ENCODE data around the gene DPM3. TPM values are rescaled to one million over a fixed set of nuclear protein-coding genes. Genes with fewer than 3 reads are reported as not detected.

DPM3 gene
- total and polyA plus RNA-seq, 9 of the 15 experiments (the other 6 are each of a cell fraction or from before 2014, with no cell fraction given) = 3.7 to 120 (median 36.4) TPM

DNA sequence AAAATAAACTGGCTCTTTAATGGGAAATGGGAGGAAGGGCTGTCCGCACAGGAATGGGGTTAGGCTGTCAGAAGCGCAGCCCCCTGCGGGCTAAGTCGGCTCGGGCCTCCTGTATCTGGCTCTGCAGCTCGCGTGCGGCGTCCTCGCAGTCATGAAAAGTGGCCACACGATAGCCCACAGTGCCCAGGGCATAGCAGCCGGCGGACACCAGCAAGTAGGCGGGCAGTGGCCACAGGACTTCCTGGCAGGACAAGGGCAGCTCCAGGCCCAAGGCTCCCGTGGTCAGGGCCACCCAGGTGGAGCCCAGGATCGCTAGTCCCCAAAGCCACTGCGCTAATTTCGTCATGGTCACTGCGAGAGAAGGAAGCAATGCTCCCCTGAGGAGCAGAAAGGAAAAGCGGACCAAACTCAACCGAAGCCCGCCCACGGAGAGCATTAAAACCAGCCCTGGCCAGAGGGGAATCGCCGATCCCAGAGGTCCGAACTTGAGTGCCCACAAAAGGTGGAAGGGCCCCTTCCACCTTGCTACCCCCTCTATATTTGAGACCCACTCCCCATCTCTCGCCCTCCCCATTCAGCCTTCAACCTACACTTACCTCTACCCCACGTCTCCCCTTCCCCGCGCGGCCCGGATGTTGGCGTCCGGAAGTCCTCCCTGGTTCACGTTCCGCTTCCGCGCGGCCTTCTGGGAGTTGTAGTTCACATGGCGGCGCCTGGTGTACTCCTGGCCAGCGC is at the start of gene DPM3 (continued):
- TF ChIP-seq MYC (IDR thresholded peaks at IDR 0.05; ENCODE audit: low read depth, low read length) = peak; percentile 57; the same call in 1 of the 2 replicates
- peak; percentile 48; the same call in 1 of the 2 replicates for TF ChIP-seq MYC (CRISPR knock-in tag; IDR thresholded peaks at IDR 0.05; ENCODE audit: borderline replicate concordance, low read depth)
- peak; percentile 80 for TF ChIP-seq C11orf30 (IDR thresholded peaks at IDR 0.05; ENCODE audit: low read depth)
- no peak for TF ChIP-seq HNRNPH1 (optimal IDR thresholded peaks at IDR 0.05; ENCODE audit: low read depth, low read length)
- no peak for TF ChIP-seq PPARD (CRISPR knock-in tag; IDR thresholded peaks at IDR 0.05)
- TF ChIP-seq ASH1L (IDR thresholded peaks at IDR 0.05; ENCODE audit: borderline replicate concordance, low read depth, partially characterized antibody) = no peak
- no peak for TF ChIP-seq MCM5 (IDR thresholded peaks at IDR 0.05; ENCODE audit: low read depth)
- TF ChIP-seq EP300 (IDR thresholded peaks at IDR 0.05; ENCODE audit: low read length) = no peak
- no peak for TF ChIP-seq BRCA1 (IDR thresholded peaks at IDR 0.05)
- TF ChIP-seq BRCA1 (CRISPR knock-in tag; IDR thresholded peaks at IDR 0.05) = no peak
- no peak for TF ChIP-seq ESRRB (CRISPR knock-in tag; IDR thresholded peaks at IDR 0.05; ENCODE audit: borderline replicate concordance)
- TF ChIP-seq, protein P1, sequence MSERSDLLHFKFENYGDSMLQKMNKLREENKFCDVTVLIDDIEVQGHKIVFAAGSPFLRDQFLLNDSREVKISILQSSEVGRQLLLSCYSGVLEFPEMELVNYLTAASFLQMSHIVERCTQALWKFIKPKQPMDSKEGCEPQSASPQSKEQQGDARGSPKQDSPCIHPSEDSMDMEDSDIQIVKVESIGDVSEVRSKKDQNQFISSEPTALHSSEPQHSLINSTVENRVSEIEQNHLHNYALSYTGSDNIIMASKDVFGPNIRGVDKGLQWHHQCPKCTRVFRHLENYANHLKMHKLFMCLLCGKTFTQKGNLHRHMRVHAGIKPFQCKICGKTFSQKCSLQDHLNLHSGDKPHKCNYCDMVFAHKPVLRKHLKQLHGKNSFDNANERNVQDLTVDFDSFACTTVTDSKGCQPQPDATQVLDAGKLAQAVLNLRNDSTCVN (CRISPR knock-in tag; IDR thresholded peaks at IDR 0.05) = no peak
- peak; percentile 56 for TF ChIP-seq ETV1 (tag; conservative IDR thresholded peaks at IDR 0.05; ENCODE audit: low read depth)
- TF ChIP-seq MGA (IDR thresholded peaks at IDR 0.05) = peak; percentile 77
- TF ChIP-seq SP2 (IDR thresholded peaks at IDR 0.05; ENCODE audit: extremely low read depth, low read depth, low read length, poor library complexity, severe bottlenecking) = no peak

Data from K562 (cell line).